Measurements from ENCODE around the gene TMCO4. TPM values are rescaled to one million over a fixed set of nuclear protein-coding genes. Genes with fewer than 3 reads are reported as not detected.

TMCO4 gene
- polyA plus RNA-seq, 1 experiment, result 10.1 TPM

DNA sequence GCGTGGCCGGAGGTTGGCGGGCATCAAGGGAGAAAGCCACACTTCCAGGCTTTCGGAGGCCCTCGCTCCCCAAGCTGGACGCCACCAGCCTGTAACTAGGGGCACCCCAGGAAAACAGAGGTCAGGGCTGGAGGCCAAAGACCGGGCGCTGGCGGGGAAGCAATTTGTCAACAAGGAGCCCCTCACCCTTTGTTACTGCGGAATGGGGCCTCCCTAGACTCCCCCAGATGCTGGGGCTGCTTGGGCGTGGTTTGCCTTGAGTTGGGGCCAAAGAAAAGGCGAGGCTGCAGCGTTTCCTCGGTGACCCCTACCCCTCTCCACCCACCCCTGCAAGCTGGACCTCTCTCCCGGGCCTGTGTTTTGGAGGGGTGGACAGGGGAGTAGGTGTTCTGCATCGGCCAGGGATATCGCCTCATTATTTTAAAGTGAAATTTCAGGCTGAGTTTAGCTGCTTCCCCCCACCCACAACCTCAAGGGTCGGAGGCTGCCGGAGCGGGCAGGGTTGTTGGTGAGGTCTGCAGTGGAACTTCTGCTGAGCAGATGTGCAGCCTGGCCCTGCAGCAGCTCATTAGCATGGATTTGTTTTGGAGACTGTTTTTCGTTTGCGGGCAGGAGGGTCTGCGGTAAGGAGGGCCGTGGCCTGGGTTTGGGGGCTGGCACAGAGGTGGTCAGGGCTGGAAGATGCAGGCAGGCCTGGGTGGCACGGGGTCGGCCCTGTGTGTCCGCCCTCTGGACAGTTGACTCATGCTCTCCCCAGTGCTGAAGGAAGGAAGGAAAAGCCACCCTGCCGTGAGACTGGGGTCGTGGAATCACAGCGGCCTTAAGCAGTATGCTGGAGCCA lies 154.1 kb downstream of the TMCO4 start:
- ChIA-PET CTCF (interaction anchor here (0.6 to 1.7 kb wide), 3 partner anchors 221 to 304 kb away, joined by 3 to 5 read pairs (median 4); no protein-coding TSS in a partner anchor), POLR2A (no interaction called here)
- Histone ChIP-seq H3K4me3 (ENCODE audit: low read depth, low read length) (peak overlapping the region; percentile 87), H3K27ac (ENCODE audit: low read depth, low read length) (no peak overlapping the region), H3K9me3 (ENCODE audit: control insufficient read depth, insufficient read depth, low read length) (no peaks in the 10 kb centered on the region), H3K27me3 (ENCODE audit: control insufficient read depth, insufficient read depth, low read length) (no peaks in the 10 kb centered on the region)
- DNase-seq (ENCODE audit: low read depth, low spot score), result no peak
- TF ChIP-seq CTCF (IDR thresholded peaks at IDR 0.05; ENCODE audit: low read depth, low read length), result no peak

GRCh38 chr1:19644681-19645410 lies 154.9 kb downstream of the TMCO4 start:
- Histone ChIP-seq H3K27ac (ENCODE audit: low read depth, low read length) (no peak overlapping the region), H3K27me3 (ENCODE audit: control insufficient read depth, insufficient read depth, low read length) (no peaks in the 10 kb centered on the region), H3K4me3 (ENCODE audit: low read depth, low read length) (peak overlapping the region; percentile 87), H3K9me3 (ENCODE audit: control insufficient read depth, insufficient read depth, low read length) (no peaks in the 10 kb centered on the region)
- CTCF ChIA-PET, result interaction anchor here (1.0 kb wide), 1 partner anchor 303 kb away, joined by 4 read pairs; no protein-coding TSS in a partner anchor
- no peak for TF ChIP-seq CTCF (IDR thresholded peaks at IDR 0.05; ENCODE audit: low read depth, low read length)
- no peak for DNase-seq (ENCODE audit: low read depth, low spot score)
- POLR2A ChIA-PET, result no interaction called here

- Histone ChIP-seq H3K9me3 (ENCODE audit: control insufficient read depth, insufficient read depth, low read length) (no peaks in the 10 kb centered on the region), H3K27me3 (ENCODE audit: control insufficient read depth, insufficient read depth, low read length) (no peaks in the 10 kb centered on the region), H3K27ac (ENCODE audit: low read depth, low read length) (no peak overlapping the region), H3K4me3 (ENCODE audit: low read depth, low read length) (peak overlapping the region; percentile 87)
- DNase-seq (ENCODE audit: low read depth, low spot score), result no peak
- TF ChIP-seq CTCF (IDR thresholded peaks at IDR 0.05; ENCODE audit: low read depth, low read length), result no peak
- ChIA-PET POLR2A (interaction anchor here (0.7 kb wide), 1 partner anchor 15 kb away, joined by 3 read pairs; no protein-coding TSS in a partner anchor), CTCF (interaction anchor here (1.1 kb wide), 1 partner anchor 9 kb away, joined by 3 read pairs; no protein-coding TSS in a partner anchor)
Measured at GRCh38 chr1:19644395-19644680, 155.4 kb downstream of the TMCO4 start.

- no peak for TF ChIP-seq CTCF (IDR thresholded peaks at IDR 0.05; ENCODE audit: low read depth, low read length)
- Histone ChIP-seq H3K27me3 (ENCODE audit: control insufficient read depth, insufficient read depth, low read length) (no peaks in the 10 kb centered on the region), H3K4me3 (ENCODE audit: low read depth, low read length) (peak within 1 kb of the TSS; percentile 87), H3K9me3 (ENCODE audit: control insufficient read depth, insufficient read depth, low read length) (no peaks in the 10 kb centered on the region), H3K27ac (ENCODE audit: low read depth, low read length) (peak within 1 kb of the TSS; percentile 39)
- CTCF ChIA-PET, result interaction anchor here (1.1 kb wide), 2 partner anchors 10 to 132 kb away, joined by 3 read pairs; no protein-coding TSS in a partner anchor
- POLR2A ChIA-PET, result interaction anchor here (0.7 kb wide), 1 partner anchor 15 kb away, joined by 3 read pairs; no protein-coding TSS in a partner anchor
- DNase-seq (ENCODE audit: low read depth, low spot score), result no peak
Measured at GRCh38 chr1:19643602-19644394, 155.9 kb downstream of the TMCO4 start, which contains the start of gene NBL1. Gene NBL1, plus strand, starts transcription at chr1:19644311. Its CDS starts 10,720 bp downstream, at chr1:19655031.
